ENCODE results near the gene PSMC5.
"Not testable (repeated sequence)": the region's sequence is repeated elsewhere in the genome, so short reads cannot be mapped to it uniquely, and the experiment has no call there.

The PSMC5 gene

GRCh38 chr17:63827002-63827800 is at the start of gene PSMC5, which contains the start of gene FTSJ3:
PSMC5 (plus strand) TSS chr17:63827431; CDS start chr17:63827491, 60 bp downstream.
FTSJ3 (minus strand) TSS chr17:63827663; CDS start chr17:63826902, 761 bp downstream.
- in situ Hi-C loops (cut with MboI; ENCODE audit: low sequenced_read_pairs), result loop anchor here (25.0 kb wide), 1 partner anchor 390 kb away; the partner anchor contains the start of gene CYB561

- in situ Hi-C loops (cut with MboI; ENCODE audit: low sequenced_read_pairs), result no loop called here
These were observed 46.7 kb upstream of the PSMC5 start for GRCh38 chr17:63780507-63780906.

DNA sequence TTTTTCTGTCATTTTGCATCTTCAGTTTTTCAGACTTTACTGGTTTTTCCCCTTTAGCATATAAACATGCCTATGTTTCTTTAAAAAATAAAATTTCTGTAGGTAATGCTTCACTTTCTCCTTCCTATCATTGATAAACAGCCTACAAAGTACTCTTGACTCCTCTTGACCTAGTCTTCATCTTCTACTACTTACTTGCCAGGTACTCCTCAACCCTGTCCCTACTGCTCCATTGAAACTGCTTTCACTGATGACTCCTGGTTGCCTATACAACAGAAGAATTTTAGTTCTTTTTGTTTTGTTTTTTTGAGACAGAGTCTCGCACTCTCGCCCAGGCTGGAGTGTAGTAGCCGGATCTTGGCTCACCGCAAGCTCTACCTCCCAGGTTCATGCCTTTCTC is 46.3 kb upstream of the PSMC5 start:
- in situ Hi-C loops (cut with MboI; ENCODE audit: low sequenced_read_pairs), result no loop called here

- in situ Hi-C loops (cut with MboI; ENCODE audit: low sequenced_read_pairs), result no loop called here
These were observed 43.7 kb upstream of the PSMC5 start for GRCh38 chr17:63783522-63783921.

DNA sequence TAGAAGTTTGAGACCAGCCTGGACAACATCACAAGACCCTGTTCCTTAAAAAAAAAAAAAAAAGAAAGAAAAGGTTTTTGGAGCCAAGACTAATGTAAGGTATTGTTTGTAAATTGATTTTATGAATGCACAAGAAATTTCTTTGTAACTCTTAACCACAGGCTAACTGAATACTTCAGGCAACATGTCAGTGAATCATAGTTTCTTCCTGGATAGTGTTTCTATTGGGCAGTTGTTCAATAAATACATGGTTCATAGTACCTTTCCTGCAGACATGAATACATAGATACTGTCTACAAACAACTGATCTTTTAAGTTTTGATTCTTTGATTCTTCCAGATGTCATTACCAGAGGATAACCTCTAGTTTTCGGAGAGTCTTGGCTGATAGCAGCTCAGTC is 41.7 kb upstream of the PSMC5 start:
- in situ Hi-C loops (cut with MboI; ENCODE audit: low sequenced_read_pairs), result no loop called here

GRCh38 chr17:63786117-63786516 is 41.1 kb upstream of the PSMC5 start:
- in situ Hi-C loops (cut with MboI; ENCODE audit: low sequenced_read_pairs), result no loop called here

GRCh38 chr17:63786971-63787711 is 40.1 kb upstream of the PSMC5 start:
- in situ Hi-C loops (cut with MboI; ENCODE audit: low sequenced_read_pairs), result no loop called here

DNA sequence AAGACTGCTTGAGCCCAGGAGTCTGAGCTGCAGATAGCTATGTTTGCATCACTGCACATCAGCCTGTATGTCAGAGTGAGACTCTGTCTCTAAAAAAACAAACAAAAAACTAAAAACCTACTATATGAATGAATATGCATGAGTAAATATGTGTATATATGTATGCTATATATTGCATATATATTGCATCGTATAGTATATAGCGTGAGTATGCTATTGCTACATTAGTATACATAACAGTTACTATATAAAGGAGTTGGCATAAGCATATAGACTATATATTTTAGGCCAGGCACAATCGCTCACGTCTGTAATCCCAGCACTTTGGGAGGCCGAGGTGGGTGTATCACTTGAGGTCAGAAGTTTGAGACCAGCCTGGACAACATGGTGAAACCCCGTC is 37.2 kb upstream of the PSMC5 start:
- in situ Hi-C loops (cut with MboI; ENCODE audit: low sequenced_read_pairs), result no loop called here

DNA sequence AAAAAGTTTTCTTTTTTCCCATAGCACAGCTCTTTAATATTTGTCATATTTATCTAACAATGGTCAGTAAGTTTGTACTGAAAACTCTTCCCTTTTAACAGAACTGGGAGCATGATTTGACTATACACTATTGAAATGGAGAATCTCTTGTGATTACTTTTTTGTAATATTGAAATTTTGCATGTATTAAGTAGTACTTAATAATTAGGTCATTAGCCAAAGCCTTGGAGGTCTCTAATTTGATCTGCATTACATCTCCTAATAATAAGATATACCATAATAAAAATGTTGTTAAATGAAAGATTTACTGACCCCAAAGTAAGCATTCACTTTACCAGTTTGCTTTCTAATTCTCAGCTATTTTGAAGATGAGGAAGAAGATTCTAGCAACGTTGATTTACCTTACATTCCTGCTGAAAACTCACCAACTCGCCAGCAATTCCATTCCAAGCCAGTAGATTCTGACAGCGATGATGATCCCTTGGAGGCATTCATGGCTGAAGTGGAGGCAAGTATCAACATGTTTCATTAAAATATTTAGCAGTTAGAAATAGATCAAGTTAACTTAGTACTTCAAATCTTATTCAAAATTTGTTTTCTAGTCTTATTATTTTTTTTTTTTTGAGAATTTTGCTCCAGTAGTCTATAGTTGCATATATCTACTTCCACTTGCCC is 35.0 kb upstream of the PSMC5 start:
- in situ Hi-C loops (cut with MboI; ENCODE audit: low sequenced_read_pairs), result no loop called here

- in situ Hi-C loops (cut with MboI; ENCODE audit: low sequenced_read_pairs), result not testable (repeated sequence)
These were observed 30.9 kb upstream of the PSMC5 start for GRCh38 chr17:63796375-63796774.

GRCh38 chr17:63798572-63799106 is 28.6 kb upstream of the PSMC5 start:
- in situ Hi-C loops (cut with MboI; ENCODE audit: low sequenced_read_pairs), result no loop called here

DNA sequence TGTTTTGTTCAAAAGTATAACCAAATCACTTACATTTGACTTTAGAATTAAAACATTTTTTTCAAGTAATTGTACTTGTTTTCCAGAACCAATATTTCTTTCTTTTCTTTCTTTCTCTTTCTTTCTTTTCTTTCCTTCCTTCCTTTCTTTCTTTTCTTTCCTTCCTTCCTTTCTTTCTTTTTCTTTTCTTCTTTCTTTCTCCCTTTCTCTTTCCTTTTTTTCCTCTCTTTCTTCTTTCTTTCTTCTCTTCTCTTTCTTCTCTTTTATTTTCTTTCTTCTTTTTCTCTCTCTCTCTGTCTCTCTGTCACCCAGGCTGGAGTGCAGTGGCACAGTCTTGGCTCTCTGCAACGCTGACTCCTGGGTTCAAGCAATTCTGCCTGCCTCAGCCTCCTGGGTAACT is 26.4 kb upstream of the PSMC5 start:
- in situ Hi-C loops (cut with MboI; ENCODE audit: low sequenced_read_pairs), result no loop called here

GRCh38 chr17:63804328-63804727 is 22.9 kb upstream of the PSMC5 start:
- in situ Hi-C loops (cut with MboI; ENCODE audit: low sequenced_read_pairs), result no loop called here

DNA sequence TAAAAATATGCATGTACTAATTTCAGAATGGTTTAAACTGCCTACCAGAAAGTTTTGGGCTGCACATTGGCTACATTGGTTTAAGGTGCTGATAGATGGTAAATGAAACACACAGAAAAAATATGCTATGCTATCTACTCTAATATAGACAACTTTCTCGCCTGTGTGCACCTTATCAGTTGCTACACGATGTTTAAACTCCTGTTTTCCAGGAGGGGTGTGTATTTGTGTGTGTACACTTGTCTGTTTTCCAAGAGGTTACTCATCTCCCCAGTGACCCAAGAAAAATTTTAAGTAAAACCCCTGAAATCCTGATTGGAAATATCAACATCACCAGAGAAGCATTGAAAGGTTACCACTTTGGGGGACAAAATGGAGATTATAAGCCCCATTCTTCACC is 21.6 kb upstream of the PSMC5 start:
- in situ Hi-C loops (cut with MboI; ENCODE audit: low sequenced_read_pairs), result no loop called here

- in situ Hi-C loops (cut with MboI; ENCODE audit: low sequenced_read_pairs), result no loop called here
These were observed 17.3 kb upstream of the PSMC5 start for GRCh38 chr17:63809970-63810369.

DNA sequence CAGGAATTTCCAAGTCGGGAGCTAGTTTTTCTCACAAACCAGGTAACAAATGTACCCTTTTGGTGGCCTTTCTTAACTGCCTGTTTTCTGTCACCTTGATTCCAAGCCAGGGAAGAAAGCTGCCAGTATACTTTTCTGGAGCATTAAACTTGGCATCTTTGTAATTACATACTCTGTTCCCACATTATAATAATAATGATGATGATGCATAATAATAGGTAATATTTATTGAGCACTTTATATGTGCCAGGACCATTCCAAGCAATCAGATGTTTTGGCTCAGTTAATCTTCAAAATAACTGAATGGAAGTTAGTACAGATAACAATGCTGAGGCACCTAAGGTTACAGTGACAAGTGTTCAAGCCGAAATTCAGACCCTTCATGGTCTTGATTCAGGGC is 11.1 kb upstream of the PSMC5 start:
- in situ Hi-C loops (cut with MboI; ENCODE audit: low sequenced_read_pairs), result no loop called here

- in situ Hi-C loops (cut with MboI; ENCODE audit: low sequenced_read_pairs), result no loop called here
These were observed 10.6 kb upstream of the PSMC5 start for GRCh38 chr17:63816669-63817068.

DNA sequence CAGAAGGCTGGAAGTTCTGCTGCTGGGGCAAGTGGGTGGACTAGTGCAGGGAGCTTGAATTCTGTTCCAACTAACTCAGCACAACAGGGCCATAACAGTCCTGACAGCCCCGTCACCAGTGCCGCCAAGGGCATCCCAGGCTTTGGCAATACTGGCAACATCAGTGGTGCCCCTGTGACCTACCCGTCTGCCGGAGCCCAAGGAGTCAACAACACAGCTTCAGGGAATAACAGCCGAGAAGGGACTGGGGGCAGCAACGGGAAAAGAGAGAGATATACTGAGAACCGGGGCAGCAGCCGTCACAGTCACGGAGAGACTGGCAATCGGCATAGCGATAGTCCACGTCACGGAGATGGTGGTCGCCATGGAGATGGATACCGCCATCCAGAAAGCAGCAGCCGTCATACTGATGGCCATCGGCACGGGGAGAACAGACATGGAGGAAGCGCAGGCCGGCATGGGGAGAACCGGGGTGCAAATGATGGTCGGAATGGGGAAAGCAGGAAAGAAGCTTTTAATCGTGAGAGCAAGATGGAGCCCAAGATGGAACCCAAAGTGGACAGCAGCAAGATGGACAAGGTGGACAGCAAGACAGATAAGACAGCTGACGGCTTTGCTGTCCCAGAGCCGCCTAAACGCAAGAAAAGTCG is 9.4 kb upstream of the PSMC5 start:
- in situ Hi-C loops (cut with MboI; ENCODE audit: low sequenced_read_pairs), result no loop called here

GRCh38 chr17:63819131-63819530 is 8.1 kb upstream of the PSMC5 start:
- in situ Hi-C loops (cut with MboI; ENCODE audit: low sequenced_read_pairs), result no loop called here

- in situ Hi-C loops (cut with MboI; ENCODE audit: low sequenced_read_pairs), result no loop called here
These were observed 7.4 kb upstream of the PSMC5 start for GRCh38 chr17:63819585-63820537.
